ENCODE measurements around the gene GDPGP1. TPM values are rescaled to one million over a fixed set of nuclear protein-coding genes. Genes with fewer than 3 reads are reported as not detected.

The GDPGP1 gene
- total and polyA plus RNA-seq, 9 of the 15 experiments (the other 6 are each of a cell fraction or from before 2014, with no cell fraction given): 0.78 to 6.1 (median 2.8) TPM

DNA sequence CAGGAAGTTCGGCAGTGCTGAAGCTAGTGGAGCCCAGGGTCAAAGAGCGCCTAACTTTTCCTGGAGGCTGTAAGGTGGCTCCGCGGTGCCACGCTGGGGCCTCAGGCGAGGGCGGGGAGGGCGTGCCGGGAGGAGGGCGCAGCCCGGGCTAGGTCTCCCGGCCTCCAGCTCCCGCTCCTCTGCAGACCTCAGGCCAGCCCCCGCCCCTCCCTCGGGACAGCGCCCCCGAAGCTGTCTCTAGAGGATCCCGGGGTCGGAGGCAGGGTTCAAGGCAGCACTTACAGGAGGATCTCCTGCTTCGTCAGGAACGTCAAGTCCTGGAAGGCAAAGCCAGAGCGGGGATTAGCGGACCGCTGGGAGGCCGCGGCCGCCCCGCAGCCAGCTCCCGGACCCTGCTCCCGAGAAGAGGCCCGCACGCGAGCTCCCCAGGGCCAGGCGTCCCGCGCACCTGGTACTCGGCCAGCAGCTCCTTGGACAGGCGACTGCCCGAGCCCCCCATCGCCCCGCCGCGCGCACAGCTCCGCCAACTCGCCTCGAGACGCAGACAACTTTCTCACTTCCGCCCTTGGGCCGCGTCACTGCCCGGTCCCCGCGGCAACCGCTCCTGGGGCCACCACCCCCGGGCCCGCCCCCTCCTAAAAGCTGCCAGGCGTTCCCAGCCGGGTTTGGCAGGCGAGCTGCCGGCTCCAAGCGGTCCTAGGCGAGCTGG is 468 bp upstream of the GDPGP1 start, which contains the start of gene CIB1 (continued):
- TF ChIP-seq, protein P1, sequence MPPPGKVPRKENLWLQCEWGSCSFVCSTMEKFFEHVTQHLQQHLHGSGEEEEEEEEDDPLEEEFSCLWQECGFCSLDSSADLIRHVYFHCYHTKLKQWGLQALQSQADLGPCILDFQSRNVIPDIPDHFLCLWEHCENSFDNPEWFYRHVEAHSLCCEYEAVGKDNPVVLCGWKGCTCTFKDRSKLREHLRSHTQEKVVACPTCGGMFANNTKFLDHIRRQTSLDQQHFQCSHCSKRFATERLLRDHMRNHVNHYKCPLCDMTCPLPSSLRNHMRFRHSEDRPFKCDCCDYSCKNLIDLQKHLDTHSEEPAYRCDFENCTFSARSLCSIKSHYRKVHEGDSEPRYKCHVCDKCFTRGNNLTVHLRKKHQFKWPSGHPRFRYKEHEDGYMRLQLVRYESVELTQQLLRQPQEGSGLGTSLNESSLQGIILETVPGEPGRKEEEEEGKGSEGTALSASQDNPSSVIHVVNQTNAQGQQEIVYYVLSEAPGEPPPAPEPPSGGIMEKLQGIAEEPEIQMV (tag; conservative IDR thresholded peaks at IDR 0.05; ENCODE audit: low read depth): peak; percentile 93
- TF ChIP-seq RB1 (IDR thresholded peaks at IDR 0.05; ENCODE audit: low read depth) (0 out of 2 replicates have a peak, but pooled peaks have one; percentile 9), SIN3A (IDR thresholded peaks at IDR 0.05; ENCODE audit: borderline replicate concordance in 2 of 2, control insufficient read depth in 1 of 2, low read depth in 2 of 2, low read length in 2 of 2) (peak; percentile 66 to 71; a peak in 2 of 4 replicates), NFIC (IDR thresholded peaks at IDR 0.05) (peak; percentile 28), TAF1 (IDR thresholded peaks at IDR 0.05; ENCODE audit: control insufficient read depth, extremely low read depth, insufficient read depth, low read length, severe bottlenecking) (peak; percentile 69), YY1 (IDR thresholded peaks at IDR 0.05; ENCODE audit: borderline replicate concordance in 1 of 3, control insufficient read depth in 1 of 3, extremely low read depth in 1 of 3, insufficient read depth in 3 of 3, insufficient read length in 1 of 3, insufficient replicate concordance in 2 of 3, low read depth in 1 of 3, low read length in 2 of 3) (peak in 2 of 3 experiments; percentile 34 to 53), ZBTB17 (CRISPR knock-in tag; IDR thresholded peaks at IDR 0.05) (no peak), SNIP1 (IDR thresholded peaks at IDR 0.05; ENCODE audit: low read depth) (peak; percentile 83), SIRT6 (IDR thresholded peaks at IDR 0.05; ENCODE audit: low read depth, low read length) (no peak), PRPF4 (IDR thresholded peaks at IDR 0.05; ENCODE audit: insufficient read depth, low read depth, low read length, poor library complexity, severe bottlenecking) (peak; percentile 44), ZFX (CRISPR knock-in tag; IDR thresholded peaks at IDR 0.05) (peak; percentile 80), FOXK2 (conservative IDR thresholded peaks at IDR 0.05 in 1 of 2, IDR thresholded peaks at IDR 0.05 in 1 of 2; ENCODE audit: low read depth in 2 of 2) (0 out of 4 replicates have a peak, but pooled peaks of 1 of the 2 experiments have one; percentile 24), REST (IDR thresholded peaks at IDR 0.05; ENCODE audit: borderline replicate concordance) (peak; percentile 99), REST (CRISPR knock-in tag; IDR thresholded peaks at IDR 0.05; ENCODE audit: low read depth) (0 out of 2 replicates have a peak, but pooled peaks have one; percentile 15), SLC30A9 (CRISPR knock-in tag; IDR thresholded peaks at IDR 0.05) (no peak)
- TF ChIP-seq, protein P2, sequence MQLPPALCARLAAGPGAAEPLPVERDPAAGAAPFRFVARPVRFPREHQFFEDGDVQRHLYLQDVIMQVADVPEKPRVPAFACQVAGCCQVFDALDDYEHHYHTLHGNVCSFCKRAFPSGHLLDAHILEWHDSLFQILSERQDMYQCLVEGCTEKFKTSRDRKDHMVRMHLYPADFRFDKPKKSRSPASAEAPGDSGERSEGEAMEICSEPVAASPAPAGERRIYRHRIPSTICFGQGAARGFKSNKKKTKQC (CRISPR knock-in tag; IDR thresholded peaks at IDR 0.05): 0 out of 2 replicates have a peak, but pooled peaks have one; percentile 25

Data from K562 (cell line).